HG03103 (cell line): ENCODE results near the gene DDN.

Experiments
- ATAC-seq: cut with Tn5 transposase; IDR thresholded peaks from one replicate; pipeline ENCODE4 v1.9.1; 2021; ENCODE audit warnings: low read depth; ENCODE audit not compliant: unreplicated experiment

Gene DDN

DNA sequence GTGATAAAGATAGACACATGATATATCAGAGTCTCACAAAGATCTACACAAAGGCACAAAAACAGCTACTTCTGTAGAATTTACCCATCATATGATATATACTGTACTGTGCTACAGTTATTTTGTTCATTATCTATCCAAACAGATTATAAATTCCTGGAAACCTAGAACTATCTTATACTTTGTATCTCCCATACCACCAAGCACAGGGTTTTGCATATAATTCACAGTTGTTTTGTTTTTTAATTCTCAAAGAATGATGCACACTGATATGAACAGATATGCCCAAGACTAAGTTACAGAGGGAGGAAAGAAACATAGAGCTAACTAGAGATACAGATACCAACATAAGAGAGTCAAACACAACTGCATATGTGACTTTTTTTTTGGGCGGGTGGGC is 16.0 kb upstream of the DDN start:
- no peak for ATAC-seq

DNA sequence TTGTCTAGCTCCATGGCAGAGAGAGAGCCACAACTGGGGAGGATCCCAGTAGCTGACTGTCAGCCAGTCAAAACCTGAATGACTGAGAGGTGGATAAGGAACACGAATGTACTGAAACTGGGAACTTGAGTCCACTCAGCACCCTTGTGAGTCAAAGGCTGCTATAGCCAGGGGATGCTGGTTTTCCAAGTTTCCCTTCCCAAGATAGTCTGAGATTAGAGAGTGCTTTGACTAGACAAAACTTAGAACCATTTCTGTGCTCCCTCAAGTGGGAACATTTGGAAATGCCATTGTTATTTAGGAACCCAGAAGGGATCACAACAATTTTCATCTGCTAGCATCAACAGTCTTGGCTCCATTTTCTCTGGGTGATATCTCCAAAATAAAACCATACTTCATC is 15.4 kb upstream of the DDN start:
- ATAC-seq: no peak

DNA sequence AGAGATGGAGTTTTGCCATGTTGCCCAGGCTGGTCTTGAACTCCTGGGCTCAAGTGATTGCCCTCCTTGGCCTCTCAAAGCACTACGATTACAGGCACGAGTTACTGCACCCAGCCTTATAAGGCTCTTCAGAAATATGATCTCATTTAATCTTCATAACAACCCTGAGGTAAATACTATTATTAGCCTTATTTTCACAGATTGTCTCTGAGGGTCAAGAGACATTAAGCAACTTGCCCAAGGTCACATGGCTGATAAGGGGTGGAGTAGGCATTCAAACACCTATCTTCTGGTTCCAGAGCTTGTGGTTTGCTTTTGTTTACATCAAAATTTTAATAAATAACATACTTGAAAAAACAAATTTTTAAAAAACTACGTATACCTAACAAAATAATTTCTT is 14.3 kb upstream of the DDN start:
- no peak for ATAC-seq

DNA sequence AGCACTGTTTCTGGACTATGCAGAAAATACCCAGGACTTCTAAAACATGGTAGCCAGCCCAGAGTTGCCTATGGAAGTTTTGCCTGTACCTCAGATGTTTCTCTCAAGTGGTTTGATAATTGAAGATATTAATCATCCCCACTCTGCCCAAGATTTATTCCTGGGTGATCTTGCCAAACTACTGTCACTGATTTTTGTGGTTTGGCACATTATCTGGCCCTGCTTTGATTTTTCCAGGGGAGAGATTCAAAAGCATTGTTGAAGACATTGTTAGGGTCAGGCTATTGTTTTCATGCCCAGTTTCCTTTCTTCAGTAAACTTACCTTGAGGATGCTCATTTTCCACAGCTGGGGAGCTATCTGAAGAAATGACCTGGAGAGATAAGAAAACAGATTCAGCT is 13.6 kb upstream of the DDN start:
- ATAC-seq: no peak

DNA sequence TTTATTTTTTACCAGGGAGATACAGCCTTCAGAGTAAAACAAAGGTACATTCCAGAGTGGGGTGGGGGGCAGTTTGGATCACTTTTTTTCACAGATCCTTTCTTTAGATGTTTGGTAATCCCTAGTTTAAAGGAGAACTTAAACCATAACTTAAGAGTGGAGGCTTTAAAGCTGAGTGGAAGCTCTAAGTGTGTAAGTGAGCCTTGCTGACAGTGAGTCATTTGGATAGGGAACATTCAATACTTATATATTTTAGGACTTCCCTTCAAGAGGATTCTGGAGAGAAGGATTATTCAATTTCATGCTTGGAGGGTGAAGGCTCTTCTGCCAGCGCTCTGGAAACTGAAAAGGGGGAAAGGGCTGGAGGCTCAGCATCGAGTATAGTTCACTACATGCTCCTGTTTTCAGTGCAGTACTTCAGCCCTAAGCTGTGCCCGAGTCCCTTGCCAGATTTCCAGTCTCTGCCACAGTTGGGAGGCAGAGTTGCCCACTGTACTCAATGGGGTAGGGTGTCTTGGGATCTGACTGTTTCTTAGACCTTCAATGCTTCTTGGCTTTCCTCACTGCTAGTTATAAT is 11.0 kb upstream of the DDN start:
- no peak for ATAC-seq

DNA sequence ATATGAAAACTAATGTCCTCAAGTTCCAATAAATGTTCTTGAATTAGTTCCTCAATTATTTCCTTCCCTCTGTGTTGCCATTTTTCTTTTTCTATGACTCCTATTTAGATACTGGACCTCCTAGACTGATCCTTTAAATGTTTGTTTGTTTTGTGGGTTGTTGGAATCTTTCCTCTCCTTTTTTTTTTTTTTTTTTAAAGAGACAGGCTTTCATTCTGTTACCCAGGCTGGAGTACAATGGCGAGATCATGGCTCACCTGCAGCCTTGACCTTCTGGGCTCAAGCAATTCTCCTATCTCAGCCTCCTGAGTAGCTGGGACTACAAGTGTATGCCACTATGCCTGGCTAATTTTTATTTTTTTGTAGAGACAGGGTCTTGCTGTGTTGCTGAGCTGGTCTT is 9.8 kb upstream of the DDN start:
- no peak for ATAC-seq

GRCh38 chr12:49000346-49000745 is 1.2 kb upstream of the DDN start:
- ATAC-seq: no peak

GRCh38 chr12:48998497-48999353 is 450 bp downstream of the DDN start:
- ATAC-seq: no peak

DNA sequence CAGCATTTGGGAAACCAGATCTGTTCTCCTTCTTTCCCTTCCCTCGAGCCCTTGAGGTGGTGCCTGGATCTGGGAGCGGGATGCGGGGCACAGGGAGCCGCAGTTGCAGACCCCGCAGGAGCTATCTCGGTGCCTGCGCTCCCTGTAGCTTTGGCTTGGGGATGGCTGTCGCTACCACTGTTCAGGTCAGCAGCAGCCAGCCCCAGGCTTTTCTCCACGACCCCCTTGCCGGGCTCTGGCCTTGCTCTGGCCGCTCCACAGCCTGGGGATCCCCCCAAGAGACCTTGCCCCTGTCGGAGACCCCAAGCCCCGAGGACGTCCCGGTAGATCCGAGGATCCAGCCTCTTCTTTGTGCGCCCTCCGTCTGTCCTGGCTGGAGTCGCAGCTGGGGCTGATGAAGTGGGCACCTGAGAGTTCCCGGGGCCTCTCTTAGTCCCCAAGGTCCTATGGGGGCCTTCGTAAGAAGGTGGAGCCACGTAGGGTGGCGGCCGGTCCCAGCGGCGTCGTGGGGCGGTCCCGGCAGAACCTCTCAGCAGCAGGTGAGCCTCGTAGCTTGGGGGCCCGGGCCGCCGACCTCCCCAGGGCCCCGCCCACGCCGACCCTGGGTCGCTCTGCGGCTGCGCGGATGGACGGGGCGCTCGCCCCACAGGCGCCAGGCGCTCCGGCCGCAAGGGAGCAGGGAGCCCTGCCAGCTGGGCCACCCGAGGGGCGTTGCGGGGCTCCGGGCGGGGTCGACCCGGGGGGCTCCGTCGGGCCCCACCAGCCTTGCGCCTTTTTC is 1.3 kb downstream of the DDN start:
- no peak for ATAC-seq

- ATAC-seq: no peak
These were observed 2.1 kb downstream of the DDN start for GRCh38 chr12:48996794-48997718.

DNA sequence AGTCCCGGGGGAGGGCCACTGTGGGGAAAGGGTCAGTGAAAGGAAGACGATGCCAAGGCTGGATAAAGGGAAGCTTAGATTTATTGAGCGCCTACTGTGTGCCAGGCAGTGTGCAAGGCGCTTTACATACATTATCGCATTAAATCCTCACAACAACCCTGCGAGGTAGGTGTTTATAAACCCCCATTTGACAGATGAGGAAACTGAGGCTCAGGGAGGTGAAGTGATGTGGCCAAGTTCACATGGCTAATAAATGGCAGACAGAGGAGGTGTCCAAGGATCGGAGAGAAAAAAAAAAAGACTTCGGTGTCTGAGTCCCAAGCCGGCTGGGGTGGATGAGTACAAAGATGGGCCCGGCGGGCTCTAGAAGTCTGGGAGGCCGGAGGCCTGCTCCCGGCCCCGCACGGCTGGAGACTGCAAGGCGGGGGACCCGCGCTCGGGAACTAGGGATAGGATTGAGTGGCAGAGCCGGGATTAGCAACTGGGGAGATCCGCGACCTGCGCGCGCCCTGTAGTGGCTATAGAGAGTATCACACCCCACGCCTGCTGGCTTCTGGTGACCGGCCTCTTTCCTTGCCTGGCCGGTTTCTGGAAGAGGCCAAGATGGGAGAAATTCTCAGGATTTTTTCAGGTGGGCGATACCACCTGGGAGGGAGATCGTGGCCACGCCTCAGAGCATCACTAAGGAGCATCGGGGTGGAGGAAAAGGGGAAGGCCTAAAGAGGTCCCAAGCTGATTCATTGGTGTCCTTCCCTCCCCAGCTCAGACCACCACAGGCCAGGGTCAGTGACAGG is 3.9 kb downstream of the DDN start:
- no peak for ATAC-seq

GRCh38 chr12:48994224-48995085 is 4.7 kb downstream of the DDN start:
- no peak for ATAC-seq

- no peak for ATAC-seq
These were observed 5.4 kb downstream of the DDN start for GRCh38 chr12:48993787-48994186.

DNA sequence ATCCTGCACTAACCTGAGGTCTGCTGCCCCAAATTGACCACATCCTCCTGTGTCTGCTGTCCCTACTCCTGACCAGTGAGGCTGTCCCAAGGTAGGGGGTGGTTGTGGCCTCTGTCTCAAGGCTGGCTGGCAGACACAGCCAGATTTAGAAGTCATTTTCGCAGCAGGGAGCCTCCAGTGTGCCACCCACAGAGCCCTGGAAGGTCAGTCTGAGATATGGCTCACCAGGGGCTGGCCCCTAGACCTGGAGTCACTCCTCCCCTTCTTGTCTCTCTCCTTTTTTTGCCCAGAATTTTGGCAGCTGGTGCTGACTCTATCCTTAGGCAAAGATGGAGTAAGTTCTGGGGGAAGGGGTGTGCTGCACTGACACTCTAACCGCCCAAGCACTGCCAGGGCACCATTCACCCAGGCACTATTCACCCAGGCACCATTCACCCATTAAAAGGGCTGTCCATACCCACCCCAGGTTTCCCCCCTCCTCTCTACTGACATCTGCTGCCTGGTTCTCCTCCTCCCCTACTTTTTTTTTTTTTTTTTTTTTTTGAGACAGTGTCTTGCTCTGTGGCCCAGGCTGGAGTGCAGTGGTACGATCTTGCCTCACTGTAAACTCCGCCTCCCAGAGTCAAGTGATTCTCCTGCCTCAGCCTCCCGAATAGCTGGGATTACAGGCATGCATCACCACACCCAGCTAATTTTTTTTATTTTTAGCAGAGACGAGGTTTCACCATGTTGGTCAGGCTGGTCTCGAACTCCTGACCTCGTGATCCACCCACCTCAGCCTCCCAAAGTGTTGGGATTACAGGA is 7.7 kb downstream of the DDN start:
- ATAC-seq: no peak

DNA sequence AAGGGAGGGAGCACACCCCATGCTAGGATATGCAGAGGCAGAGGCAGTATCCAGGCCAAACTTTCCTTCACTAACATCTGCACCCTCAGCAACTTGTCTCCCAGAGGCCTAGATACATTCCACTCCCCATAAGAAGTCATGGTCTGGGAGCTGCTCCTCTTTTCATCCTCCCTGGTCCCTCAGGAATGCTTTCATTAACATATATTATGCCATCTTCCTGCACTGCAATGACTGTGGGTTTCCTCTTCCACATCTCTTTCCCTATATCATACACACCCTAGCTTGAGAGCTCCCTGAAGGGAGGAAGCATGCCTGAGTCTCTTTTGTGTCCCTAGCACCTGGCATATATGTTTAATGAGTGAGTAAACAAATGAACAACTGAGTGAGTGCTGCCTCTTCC is 8.6 kb downstream of the DDN start:
- no peak for ATAC-seq

DNA sequence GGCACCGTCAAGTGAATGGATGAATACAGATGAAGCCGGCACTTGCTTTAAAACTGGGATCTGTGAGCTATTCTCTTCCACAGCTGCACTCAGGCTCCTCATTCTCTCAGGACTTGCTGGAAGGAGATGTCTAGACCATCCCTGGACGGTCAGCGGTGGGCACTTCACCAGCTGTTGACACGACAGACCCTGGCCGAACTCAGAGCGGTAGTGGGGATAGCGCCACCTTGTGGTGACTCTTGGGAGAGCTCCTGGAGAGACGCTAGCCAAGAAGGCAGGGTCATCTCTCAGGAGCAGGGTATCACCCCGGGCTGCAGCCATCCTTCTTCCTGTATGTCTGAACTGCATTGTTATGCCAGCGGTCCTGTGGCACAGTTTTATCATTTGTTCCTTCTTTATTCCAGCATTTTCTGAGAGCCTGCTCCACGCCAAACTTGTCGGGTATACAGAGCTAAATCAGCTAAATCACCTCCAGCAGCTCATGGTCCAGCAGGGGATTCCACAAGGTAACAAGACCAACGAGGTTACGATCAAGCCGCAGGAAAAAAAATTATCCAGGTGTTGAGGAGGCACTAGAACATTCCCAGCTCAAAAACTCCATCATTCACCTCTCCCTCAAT is 11.0 kb downstream of the DDN start:
- ATAC-seq: no peak

DNA sequence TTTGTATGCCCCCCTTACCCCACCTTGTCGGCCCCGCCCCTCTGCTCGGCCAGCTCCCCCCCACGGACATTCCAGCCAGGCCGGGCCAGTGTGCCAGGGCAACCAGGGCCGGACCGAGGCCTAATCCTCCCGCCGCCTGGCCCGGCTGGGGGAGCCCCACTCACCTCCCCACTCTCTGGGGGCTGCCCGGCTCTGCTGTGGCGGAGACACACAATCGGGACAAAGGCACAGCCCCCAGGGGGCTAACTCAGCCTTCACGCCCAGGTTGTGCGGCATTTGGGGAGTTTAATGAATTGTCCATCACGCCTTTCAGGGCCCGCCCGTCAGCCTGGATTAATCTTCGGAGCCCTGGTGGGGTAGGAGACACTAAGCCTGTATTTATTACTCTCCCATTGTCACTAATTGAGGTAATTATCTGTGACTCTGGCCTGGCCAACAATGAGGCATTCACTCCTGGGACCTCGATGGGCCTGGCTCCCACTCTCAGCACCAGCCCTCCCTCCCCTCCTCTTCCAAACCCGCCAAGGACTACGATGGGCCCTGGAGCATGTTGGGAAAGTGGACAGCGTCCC is 12.4 kb downstream of the DDN start:
- no peak for ATAC-seq
